GM12872 (cell line): ENCODE results near the gene ODF2.

Experiments
- CTCF ChIP-seq: IDR thresholded peaks from 3 replicates; pipeline ENCODE4 v1.5.1; 2011; ENCODE audit warnings: low read depth, mild to moderate bottlenecking, low read length, moderate library complexity; ENCODE audit not compliant: insufficient read depth

ODF2 gene

GRCh38 chr9:128505414-128505765 is 49.6 kb downstream of the ODF2 start:
- TF ChIP-seq CTCF: no peak

GRCh38 chr9:128512820-128513219 is 57.0 kb downstream of the ODF2 start:
- TF ChIP-seq CTCF: no peak

GRCh38 chr9:128521956-128522355 is 66.2 kb downstream of the ODF2 start:
- TF ChIP-seq CTCF: no peak

- no peak for TF ChIP-seq CTCF
Measured at GRCh38 chr9:128523199-128523925, 67.6 kb downstream of the ODF2 start.

- no peak for TF ChIP-seq CTCF
Measured at GRCh38 chr9:128526720-128527119, 70.9 kb downstream of the ODF2 start.

GRCh38 chr9:128528445-128529160 is 72.8 kb downstream of the ODF2 start:
- TF ChIP-seq CTCF: no peak

GRCh38 chr9:128529191-128529590 is 73.4 kb downstream of the ODF2 start:
- no peak for TF ChIP-seq CTCF
